ENCODE results near the gene EARS2.
"Not testable (repeated sequence)": the region's sequence is repeated elsewhere in the genome, so short reads cannot be mapped to it uniquely, and the experiment has no call there.

EARS2 gene

DNA sequence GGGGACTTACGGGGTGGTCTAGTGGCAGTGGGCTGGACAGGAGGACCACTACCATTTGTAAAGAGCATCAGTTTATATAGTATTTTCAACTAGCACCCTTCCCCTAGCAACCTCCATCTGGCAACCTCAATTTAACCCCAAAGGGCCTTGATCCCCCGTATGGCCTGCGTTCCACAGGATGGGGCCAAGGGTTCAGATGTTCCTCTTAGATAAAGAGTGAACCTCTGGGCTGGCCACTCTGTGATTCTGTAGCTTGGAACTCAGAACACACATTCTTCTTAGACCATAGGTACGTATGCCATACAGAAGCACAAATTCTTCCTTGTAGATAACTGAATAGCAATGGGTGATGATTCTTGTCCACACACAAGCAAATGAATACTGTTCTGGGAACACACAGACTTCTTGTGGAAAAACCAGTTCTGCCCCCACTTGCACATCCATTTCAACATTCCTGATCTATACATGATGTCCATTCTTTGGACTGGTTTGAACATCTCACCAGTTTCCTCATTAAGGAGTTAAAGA is 44.9 kb downstream of the EARS2 start:
- peak; percentile 31 to 66 for DNase-seq
- TF ChIP-seq GATA1 (IDR thresholded peaks at IDR 0.05; ENCODE audit: low read depth, low read length) (no peak), POLR2A (IDR thresholded peaks at IDR 0.05; ENCODE audit: low read length) (no peak)

DNA sequence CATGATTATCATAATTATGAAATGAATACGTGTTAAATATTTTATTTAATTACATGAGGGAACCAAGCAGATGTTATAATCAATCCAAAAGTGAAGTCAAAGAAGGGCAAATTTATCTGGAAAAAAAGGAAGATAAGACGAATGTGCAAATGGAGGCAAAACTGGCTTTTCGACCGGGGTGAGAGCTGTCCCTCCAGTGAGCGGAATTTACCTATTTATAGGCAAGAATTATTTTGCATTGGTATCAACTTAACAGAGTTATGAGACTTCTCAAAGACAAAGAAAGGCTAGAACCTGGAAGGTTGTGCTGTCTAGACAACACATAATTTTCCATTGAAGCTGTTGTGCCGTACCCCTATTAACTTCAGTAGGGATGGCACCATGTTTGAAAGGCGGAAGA is 45.4 kb downstream of the EARS2 start:
- no peak for TF ChIP-seq POLR2A (IDR thresholded peaks at IDR 0.05; ENCODE audit: low read length)
- no peak for TF ChIP-seq GATA1 (IDR thresholded peaks at IDR 0.05; ENCODE audit: low read depth, low read length)
- no peak for DNase-seq

DNA sequence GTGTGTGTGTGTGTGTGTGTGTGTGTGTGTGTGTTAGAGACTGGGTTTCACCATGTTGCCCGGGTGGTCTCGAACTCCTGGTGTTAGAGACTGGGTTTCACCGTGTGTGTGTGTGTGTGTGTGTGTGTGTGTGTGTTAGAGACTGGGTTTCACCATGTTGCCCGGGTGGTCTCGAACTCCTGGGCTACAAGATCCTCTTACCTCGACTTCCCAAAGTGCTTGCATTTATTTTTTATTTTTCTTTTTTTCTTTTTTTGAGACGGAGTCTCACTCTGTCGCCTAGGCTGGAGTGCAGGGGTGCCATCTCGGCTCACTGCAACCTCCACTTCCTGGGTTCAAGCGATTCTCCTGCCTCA is 46.3 kb downstream of the EARS2 start:
- DNase-seq, result not testable (repeated sequence)

DNA sequence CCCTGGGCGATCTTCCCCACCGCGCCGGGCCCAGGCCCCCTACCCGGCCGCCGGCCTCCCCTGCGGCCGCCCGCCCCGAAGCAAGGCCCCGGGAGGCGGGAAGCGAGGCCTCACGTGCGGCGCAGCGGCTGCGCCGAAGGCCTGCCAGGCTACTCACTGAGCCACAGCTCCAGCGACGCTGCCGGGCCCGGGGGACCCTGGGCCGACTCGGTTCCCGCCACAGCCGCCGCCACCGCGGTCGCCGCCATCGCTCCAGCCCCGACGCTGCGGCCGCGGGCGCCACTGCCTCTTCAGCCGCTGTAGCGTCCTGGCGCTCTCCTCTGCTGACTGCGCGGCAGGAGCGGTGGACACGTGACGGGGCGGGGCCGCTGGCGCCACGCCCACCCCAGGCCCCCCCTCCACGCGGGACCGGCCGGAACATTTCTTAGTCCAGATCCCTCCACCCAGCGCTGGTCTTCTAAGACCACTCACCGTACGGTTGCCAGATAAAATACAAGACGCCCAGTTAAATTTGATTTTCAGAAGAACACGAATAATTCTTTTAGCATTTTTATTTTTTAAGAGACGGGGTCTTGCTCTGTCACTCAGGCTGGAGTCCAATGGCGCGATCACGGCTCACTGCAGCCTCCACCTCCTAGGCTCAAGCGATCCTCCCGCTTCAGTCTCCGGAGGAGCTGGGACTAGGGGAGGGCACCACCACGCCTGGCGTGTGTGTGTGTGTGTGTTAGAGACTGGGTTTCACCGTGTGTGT is 46.8 kb downstream of the EARS2 start, which contains the start of gene GGA2:
GGA2 (minus strand) TSS at position 331 of the 751 bp plus-strand sequence; CDS start at position 248, 83 bp downstream.
- DNase-seq, result peak; percentile 90 to 91

DNA sequence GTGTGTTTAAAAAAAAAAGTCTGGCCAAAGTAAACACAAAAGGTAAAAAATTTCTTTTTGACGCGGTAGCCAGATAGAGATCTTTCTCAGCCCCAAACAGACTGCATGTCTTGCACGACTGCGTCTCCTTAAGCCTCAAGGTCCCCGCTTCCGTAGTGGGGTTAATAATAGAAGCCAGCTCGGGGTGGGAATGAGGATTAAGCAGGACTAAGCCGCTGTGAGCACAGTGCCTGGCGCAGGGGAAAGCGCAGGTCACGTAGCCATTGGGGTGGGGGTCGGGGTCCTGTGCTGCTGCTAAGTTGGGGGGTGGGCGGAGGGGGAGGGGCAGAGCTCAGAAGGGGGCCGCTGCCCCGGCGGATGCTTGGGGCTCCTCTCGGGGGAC is 47.4 kb downstream of the EARS2 start:
- peak; percentile 62 to 65 for DNase-seq
- TF ChIP-seq POLR2A (IDR thresholded peaks at IDR 0.05; ENCODE audit: low read length) (no peak), GATA1 (IDR thresholded peaks at IDR 0.05; ENCODE audit: low read depth, low read length) (no peak)

More for the DNA sequence above, 46.8 kb downstream of the EARS2 start, which contains the start of gene GGA2:
- TF ChIP-seq POLR2A (IDR thresholded peaks at IDR 0.05; ENCODE audit: low read length) (peak; percentile 72), GATA1 (IDR thresholded peaks at IDR 0.05; ENCODE audit: low read depth, low read length) (no peak)

- TF ChIP-seq GATA1 (IDR thresholded peaks at IDR 0.05; ENCODE audit: low read depth, low read length), result no peak
- no peak for TF ChIP-seq POLR2A (IDR thresholded peaks at IDR 0.05; ENCODE audit: low read length)
- DNase-seq, result peak in 1 of 2 experiments; percentile 48
These were observed 47.8 kb downstream of the EARS2 start for GRCh38 chr16:23509441-23509754.

GRCh38 chr16:23508589-23509440 is 48.3 kb downstream of the EARS2 start:
- peak; percentile 74 to 76 for DNase-seq
- TF ChIP-seq POLR2A (IDR thresholded peaks at IDR 0.05; ENCODE audit: low read length) (no peak), GATA1 (IDR thresholded peaks at IDR 0.05; ENCODE audit: low read depth, low read length) (no peak)

GRCh38 chr16:23506606-23506994 is 50.5 kb downstream of the EARS2 start:
- no peak for DNase-seq
- no peak for TF ChIP-seq POLR2A (IDR thresholded peaks at IDR 0.05; ENCODE audit: low read length)
- TF ChIP-seq GATA1 (IDR thresholded peaks at IDR 0.05; ENCODE audit: low read depth, low read length), result no peak

DNA sequence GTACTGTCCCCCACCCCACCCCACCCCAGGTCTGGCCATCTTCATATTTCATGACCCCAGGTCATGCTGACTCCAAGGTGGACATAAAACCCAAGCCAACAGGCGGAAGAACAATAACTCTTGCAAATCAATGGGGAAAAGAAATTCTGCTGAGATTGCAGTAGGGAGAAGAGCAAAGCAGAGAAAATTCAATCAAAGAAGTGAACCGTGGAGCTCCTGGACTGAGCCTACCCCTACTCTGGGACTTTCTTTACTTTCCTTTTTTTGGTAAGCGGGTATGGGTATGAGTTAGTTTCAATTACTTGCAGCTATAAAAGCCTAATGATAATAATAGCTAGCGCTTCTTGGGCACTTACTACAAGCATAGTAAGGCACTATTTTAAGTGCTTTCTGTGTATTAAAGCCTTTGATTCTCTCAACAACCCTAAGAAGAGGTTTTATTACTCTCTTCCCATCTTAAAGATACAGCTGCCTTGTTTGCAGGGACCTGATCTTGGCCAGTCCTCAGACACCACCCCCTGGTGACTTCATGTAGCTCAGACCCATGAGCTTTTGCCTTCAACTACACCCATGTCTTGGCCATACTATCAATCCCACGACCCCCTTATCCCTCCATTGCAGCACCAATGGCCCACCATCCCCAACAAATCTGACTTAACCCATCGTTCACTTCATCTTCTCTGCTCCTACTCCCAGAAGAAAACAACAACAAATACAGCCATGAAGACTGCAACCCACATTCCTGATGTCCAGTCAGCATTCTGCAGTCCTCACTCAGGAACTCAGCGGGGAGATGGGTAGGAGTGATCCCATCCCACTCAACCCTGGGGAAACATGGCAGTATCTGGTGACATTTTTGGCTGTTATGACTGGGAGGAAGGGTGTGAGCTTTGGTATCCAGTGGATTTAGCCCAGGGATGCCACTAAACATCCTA is 51.2 kb downstream of the EARS2 start:
- DNase-seq, result peak; percentile 20 to 34
- TF ChIP-seq POLR2A (IDR thresholded peaks at IDR 0.05; ENCODE audit: low read length) (no peak), GATA1 (IDR thresholded peaks at IDR 0.05; ENCODE audit: low read depth, low read length) (no peak)

GRCh38 chr16:23505180-23505665 is 51.9 kb downstream of the EARS2 start:
- DNase-seq, result no peak

DNA sequence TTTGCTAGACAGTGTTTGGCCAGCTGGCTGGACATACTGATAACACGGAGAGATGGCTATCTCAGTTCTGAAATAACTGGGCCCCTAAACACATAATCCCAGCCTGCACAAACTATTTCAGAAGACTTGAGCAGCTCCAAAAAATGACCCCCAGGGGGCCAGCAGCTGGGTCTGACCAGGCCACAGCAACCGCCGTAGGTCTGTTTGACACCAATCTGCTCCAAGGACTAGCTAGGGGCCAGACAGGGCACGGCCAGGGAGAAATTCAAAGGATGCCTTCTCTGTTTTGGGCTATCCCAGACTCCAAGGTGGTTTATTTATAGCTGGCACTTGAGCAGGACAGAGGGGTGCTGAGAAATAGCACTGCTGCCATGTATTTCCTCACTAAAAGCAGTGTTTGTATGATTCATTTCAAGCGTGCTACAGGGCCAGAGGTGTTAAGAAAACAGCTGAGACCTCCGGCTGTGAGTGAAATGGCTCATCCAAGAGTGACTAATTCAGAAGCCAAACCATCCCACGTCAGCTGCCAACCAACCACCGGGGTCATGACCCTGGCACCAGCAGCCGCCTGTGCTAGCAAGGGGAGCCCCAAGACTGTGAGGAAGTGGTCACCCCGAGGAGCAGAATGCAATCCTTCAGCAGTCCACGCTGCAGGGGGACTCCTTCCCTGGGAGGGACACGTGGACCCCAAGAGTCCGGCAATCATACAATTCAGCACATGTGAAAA is 52.5 kb downstream of the EARS2 start:
- TF ChIP-seq GATA1 (IDR thresholded peaks at IDR 0.05; ENCODE audit: low read depth, low read length), result no peak
- no peak for TF ChIP-seq POLR2A (IDR thresholded peaks at IDR 0.05; ENCODE audit: low read length)
- peak; percentile 57 to 74 for DNase-seq

More at GRCh38 chr16:23505180-23505665, 51.9 kb downstream of the EARS2 start:
- TF ChIP-seq GATA1 (IDR thresholded peaks at IDR 0.05; ENCODE audit: low read depth, low read length), result no peak

- TF ChIP-seq GATA1 (IDR thresholded peaks at IDR 0.05; ENCODE audit: low read depth, low read length) (no peak), POLR2A (IDR thresholded peaks at IDR 0.05; ENCODE audit: low read length) (no peak)
- DNase-seq, result peak in 1 of 2 experiments; percentile 57
These were observed 53.1 kb downstream of the EARS2 start for GRCh38 chr16:23504076-23504452.

DNA sequence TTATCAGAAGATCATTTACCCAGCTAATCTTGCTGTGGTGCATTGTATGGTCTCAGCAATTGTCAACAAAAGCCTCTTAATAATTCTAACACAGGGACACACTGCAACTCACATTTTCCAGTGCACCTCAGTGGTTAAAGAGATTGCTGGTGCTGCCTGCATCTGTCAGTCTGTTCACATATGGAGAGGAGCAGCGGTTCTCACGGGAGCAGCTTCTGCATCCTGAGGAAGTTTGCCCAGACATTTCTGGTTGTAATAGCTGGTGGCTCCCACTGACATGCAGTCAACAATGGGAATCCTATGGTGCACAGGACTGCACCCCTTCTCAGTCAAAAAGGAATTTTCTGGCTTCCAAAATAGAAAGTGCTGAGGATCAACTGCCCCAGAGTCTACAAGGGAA is 54.7 kb downstream of the EARS2 start:
- no peak for TF ChIP-seq GATA1 (IDR thresholded peaks at IDR 0.05; ENCODE audit: low read depth, low read length)
- TF ChIP-seq POLR2A (IDR thresholded peaks at IDR 0.05; ENCODE audit: low read length), result no peak
- DNase-seq, result no peak

All from erythroblast (primary cell).